Left ventricle myocardium inferior (tissue), 1 donor: ENCODE data around the gene LRTM1. TPM values are rescaled to one million over a fixed set of nuclear protein-coding genes. Genes with fewer than 3 reads are reported as not detected.
A peak's percentile ranks its signal among the peaks of the same experiment; 100 is the strongest.

Experiments
- DNase-seq: peaks from one replicate; pipeline ENCODE4 v3.0.0-alpha.2; 2020
- H3K27ac ChIP-seq: fragments of 200-600 bp; replicated peaks from 2 replicates; pipeline ENCODE4 v1.8.0; 2021
- H3K27me3 ChIP-seq: fragments of 200-600 bp; 2 replicates; pipeline ENCODE4 v1.8.0; 2021; ENCODE audit warnings: low read depth
- H3K36me3 ChIP-seq: fragments of 200-600 bp; 2 replicates; pipeline ENCODE4 v1.8.0; 2021
- H3K4me1 ChIP-seq: fragments of 200-600 bp; 2 replicates; pipeline ENCODE4 v1.8.0; 2021
- H3K4me3 ChIP-seq: fragments of 200-600 bp; 2 replicates; pipeline ENCODE4 v1.8.0; 2021; ENCODE audit warnings: mild to moderate bottlenecking, moderate library complexity
- H3K9me3 ChIP-seq: fragments of 200-600 bp; replicated peaks from 2 replicates; pipeline ENCODE4 v1.8.0; 2021
- intact Hi-C: fragments of 100-400 bp; cut with micrococcal nuclease; formaldehyde crosslinking; loops from one replicate; pipeline ENCODE4 v1.11.0; 2022
- total RNA-seq: library from RNA; stranded (reverse); fragmentation: NEBNext Ultra II Directional; extraction: Animal tissue kit (Norgen Biotek cat#: 25700); gene quantifications from one replicate; pipeline ENCODE4 v1.2.1, GENCODE V29; 2021
- TF ChIP-seq, protein P1 (sequence below): fragments of 200-600 bp; IDR thresholded peaks from 2 replicates; pipeline ENCODE4 v1.8.0; 2021; ENCODE audit warnings: antibody characterized with exemption, mild to moderate bottlenecking, borderline replicate concordance
- donor health status: DM: no; HTN: yes; CAD: no; lungs with severe emphysema.

Gene LRTM1
- total RNA-seq, 1 donor from 2014 or later, result not detected

DNA sequence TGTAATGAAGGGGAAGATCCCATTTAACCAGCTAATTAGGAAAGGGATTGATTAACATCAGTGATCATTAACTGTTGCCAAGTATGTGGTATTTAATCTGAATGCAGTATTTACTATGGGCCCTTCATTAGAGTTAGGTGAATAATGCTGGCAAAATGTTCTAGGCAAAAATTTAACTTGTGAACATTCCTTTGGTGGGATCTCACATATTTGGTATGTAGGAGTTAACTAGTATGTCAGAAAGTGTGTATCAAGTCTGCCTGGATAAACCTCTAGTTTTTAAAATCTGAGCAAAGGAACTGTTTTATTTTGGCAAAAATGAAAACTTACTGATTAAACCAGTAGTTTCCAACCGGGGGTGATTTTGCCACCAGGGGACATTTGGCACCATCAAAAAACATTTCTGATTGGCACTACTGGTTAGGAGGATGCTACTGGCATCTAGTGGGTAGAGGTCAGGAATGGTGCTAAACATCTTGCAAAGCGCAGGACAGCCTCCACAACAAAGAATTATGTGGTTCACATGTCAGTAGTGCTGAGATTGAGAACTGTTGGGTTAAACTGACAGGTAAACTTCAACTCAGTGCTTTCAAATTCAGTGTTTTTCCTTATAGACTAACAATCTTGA is 22.5 kb downstream of the LRTM1 start:
- no peaks in the 10 kb centered on the region for H3K36me3 ChIP-seq
- no peaks in the 10 kb centered on the region for H3K27me3 ChIP-seq
- H3K9me3 ChIP-seq, result no peaks in the 10 kb centered on the region
- no peak overlapping the region for H3K4me3 ChIP-seq
- peaks cover 34% of the 10 kb centered on the region for H3K4me1 ChIP-seq
- no peak for DNase-seq
- TF ChIP-seq, protein P1, sequence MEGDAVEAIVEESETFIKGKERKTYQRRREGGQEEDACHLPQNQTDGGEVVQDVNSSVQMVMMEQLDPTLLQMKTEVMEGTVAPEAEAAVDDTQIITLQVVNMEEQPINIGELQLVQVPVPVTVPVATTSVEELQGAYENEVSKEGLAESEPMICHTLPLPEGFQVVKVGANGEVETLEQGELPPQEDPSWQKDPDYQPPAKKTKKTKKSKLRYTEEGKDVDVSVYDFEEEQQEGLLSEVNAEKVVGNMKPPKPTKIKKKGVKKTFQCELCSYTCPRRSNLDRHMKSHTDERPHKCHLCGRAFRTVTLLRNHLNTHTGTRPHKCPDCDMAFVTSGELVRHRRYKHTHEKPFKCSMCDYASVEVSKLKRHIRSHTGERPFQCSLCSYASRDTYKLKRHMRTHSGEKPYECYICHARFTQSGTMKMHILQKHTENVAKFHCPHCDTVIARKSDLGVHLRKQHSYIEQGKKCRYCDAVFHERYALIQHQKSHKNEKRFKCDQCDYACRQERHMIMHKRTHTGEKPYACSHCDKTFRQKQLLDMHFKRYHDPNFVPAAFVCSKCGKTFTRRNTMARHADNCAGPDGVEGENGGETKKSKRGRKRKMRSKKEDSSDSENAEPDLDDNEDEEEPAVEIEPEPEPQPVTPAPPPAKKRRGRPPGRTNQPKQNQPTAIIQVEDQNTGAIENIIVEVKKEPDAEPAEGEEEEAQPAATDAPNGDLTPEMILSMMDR, result no peak
- intact Hi-C loops, result no loop called here
- H3K27ac ChIP-seq, result no peak overlapping the region

DNA sequence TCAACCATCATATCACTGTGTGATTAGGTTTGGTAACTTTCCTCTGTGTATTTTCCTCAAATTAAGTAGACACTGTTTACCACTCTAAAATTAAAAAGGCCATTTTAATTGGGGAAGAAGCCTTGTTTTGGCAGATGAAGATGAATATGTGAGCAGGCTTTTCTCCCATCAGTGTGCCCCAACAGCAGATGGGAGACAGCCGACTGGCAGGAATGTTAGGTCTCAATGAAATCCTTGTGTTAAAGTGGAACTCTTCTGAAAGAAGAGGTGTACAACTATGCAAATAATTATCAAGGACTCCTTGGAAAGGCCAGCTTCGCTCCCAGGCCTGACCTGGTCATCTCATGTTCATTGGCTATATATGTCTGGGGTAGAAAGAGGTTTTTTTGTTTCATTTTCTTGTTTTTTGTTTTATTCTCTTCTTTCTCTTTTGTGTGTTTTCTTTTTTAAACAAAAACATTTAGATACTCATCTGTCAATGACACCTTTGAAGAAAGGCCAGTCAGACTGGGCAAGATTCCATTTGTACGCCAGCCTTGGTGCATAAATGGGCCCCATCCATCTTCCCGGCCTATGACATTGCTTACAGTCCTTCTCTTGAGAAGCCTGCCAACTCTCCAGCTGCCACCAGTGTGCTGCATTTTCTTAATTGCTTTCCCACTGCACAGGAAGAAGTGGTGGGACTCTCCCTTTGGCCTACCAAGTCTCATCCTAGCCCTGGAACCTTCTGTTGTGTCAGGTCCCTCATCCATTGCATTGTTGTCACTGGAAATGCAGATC is 25.8 kb downstream of the LRTM1 start:
- DNase-seq, result no peak
- TF ChIP-seq, protein P1, result no peak
- H3K9me3 ChIP-seq, result no peaks in the 10 kb centered on the region
- H3K4me1 ChIP-seq, result peaks cover 33% of the 10 kb centered on the region
- H3K4me3 ChIP-seq, result no peak overlapping the region
- H3K27me3 ChIP-seq, result no peaks in the 10 kb centered on the region
- H3K27ac ChIP-seq, result peak overlapping the region; percentile 81
- no peaks in the 10 kb centered on the region for H3K36me3 ChIP-seq
- intact Hi-C loops, result no loop called here

DNA sequence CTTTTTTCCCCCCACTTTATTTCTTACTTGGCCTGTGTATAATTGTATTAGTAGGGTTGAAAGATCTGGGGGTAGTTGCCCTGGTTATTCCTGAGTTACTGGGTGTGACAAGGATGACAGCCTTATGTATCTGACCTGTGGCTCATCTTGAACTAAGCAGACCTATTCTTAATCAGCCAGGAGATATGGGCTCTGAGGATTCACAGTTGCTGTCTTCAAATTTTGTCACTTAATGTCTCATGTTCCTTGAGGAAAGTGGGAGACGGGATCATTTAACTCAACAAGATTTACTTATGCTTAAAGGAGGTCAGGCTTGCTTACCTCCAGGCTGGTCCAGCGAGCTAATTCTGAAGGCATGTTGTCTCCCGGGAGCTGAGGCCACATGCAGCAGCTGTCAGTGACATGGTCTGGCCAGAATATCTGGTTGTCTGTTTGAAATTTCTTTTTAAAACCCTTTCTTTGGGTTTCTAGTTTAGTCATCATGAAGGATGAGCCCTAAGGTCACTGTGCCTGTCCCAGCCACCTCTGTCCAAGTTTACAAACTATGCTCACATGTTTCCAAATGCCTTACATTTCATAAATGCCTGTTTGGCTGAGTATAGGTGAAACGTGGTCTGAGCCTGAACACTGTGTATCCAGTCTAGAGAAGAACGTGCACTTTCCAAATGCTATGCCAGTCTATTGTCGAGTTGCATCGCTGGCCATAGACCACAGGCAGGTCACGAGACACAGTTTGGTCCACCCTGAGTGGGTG is 26.8 kb downstream of the LRTM1 start:
- Histone ChIP-seq H3K27ac (peak overlapping the region; percentile 81), H3K4me3 (no peak overlapping the region), H3K27me3 (no peaks in the 10 kb centered on the region), H3K4me1 (peaks cover 24% of the 10 kb centered on the region), H3K36me3 (no peaks in the 10 kb centered on the region), H3K9me3 (no peaks in the 10 kb centered on the region)
- intact Hi-C loops, result no loop called here
- peak; percentile 23 for DNase-seq
- TF ChIP-seq, protein P1, result no peak

DNA sequence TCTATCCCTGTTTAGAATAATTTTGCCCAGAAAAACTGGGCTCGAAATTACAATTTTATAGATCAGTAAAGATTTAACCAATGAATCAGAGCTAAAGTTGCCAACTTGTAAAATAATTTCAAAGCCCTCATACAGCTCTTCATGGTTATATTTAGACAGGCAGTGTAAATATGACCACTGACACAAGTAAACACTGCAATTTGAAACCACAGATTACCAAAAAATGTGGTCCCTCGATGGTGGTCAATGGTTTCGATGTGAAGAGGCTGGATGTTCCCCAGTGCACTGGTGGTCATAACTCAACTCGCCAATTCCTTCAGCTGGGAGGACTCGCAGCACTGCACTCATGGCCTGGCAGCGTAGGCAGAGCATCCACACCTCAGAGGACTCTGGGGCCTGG is 28.6 kb downstream of the LRTM1 start:
- H3K27me3 ChIP-seq, result no peaks in the 10 kb centered on the region
- intact Hi-C loops, result no loop called here
- H3K4me1 ChIP-seq, result peaks cover 21% of the 10 kb centered on the region
- H3K9me3 ChIP-seq, result no peaks in the 10 kb centered on the region
- TF ChIP-seq, protein P1, result no peak
- no peak for DNase-seq
- no peak overlapping the region for H3K27ac ChIP-seq
- no peaks in the 10 kb centered on the region for H3K36me3 ChIP-seq
- H3K4me3 ChIP-seq, result no peak overlapping the region

DNA sequence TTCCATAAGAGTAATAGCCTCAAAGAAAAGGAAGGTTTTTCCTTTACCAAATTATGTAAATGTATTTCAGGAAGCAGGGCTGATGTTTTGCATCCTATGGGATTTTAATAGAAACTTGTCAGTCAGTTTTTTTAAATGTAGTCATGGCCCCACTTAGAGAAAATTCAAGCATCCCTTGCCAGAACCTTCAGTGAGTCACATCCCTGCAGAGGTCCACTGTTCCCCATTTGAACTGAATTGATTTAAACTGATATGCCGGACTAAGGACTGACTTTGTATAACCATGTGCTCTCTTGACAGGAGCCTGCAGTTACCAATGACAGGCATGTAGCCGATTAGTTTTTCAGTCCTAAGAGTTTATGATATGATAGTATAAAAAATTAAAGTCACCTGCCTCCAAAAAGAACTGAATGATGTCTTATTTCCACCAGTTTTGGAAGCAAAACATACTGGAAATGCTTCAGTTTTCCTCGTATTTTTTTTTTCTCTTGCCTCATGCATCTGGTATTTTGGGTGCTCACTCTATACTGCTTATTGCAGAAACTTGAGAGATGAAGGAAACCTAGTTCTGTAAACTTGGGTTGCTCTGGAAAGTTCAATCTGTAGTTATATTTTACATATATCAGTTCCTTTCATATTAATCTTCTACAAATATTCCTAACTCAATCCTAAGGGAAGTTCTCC is 30.7 kb downstream of the LRTM1 start:
- Histone ChIP-seq H3K27me3 (no peaks in the 10 kb centered on the region), H3K4me3 (no peak overlapping the region), H3K36me3 (no peaks in the 10 kb centered on the region), H3K27ac (no peak overlapping the region), H3K9me3 (no peaks in the 10 kb centered on the region), H3K4me1 (peaks cover 18% of the 10 kb centered on the region)
- intact Hi-C loops, result no loop called here
- TF ChIP-seq, protein P1, result no peak
- DNase-seq, result no peak
